ENCODE measurements around the gene NAXD.

- TF ChIP-seq POLR2AphosphoS5 (IDR thresholded peaks at IDR 0.05; ENCODE audit: insufficient read depth in 1 of 2, low read depth in 1 of 2), result no peak
- TF ChIP-seq CTCF (IDR thresholded peaks at IDR 0.05), result no peak
- no peak for TF ChIP-seq POLR2A (IDR thresholded peaks at IDR 0.05)
Measured at GRCh38 chr13:110648848-110649421, 33.6 kb downstream of the NAXD start.

Measured in vagina (tissue), 2 donors.